Loucy (cell line): ENCODE data around the gene RPUSD1.

Experiments used
- H2AFZ ChIP-seq: fragments of 200-600 bp; sonication (generic); 2 replicates; pipeline ENCODE4 v1.6.0; 2016; ENCODE audit warnings: antibody characterized with exemption, mild to moderate bottlenecking, low read length, moderate library complexity
- H3F3A ChIP-seq: fragments of 200-600 bp; 2 replicates; pipeline ENCODE4 v1.6.0; 2016; ENCODE audit warnings: antibody characterized with exemption, low read depth, mild to moderate bottlenecking
- H3K27me3 ChIP-seq: fragments of 200-600 bp; sonication (generic); 2 replicates; pipeline ENCODE4 v1.6.1; 2014; ENCODE audit warnings: low read length, mild to moderate bottlenecking; ENCODE audit not compliant: insufficient read depth, poor library complexity, severe bottlenecking
- H3K36me3 ChIP-seq: fragments of 200-600 bp; sonication (generic); 2 replicates; pipeline ENCODE4 v1.6.1; 2016; ENCODE audit warnings: low read length; ENCODE audit not compliant: insufficient read depth
- H3K4me1 ChIP-seq: fragments of 200-600 bp; sonication (generic); 2 replicates; pipeline ENCODE4 v1.5.1; 2014; ENCODE audit warnings: low read length, mild to moderate bottlenecking; ENCODE audit not compliant: insufficient read depth, poor library complexity, severe bottlenecking
- H3K4me2 ChIP-seq: fragments of 200-600 bp; sonication (generic); 2 replicates; pipeline ENCODE4 v1.6.0; 2014; ENCODE audit warnings: antibody characterized with exemption, low read length, low read depth, mild to moderate bottlenecking; ENCODE audit not compliant: poor library complexity, severe bottlenecking
- H3K4me3 ChIP-seq: fragments of 200-600 bp; sonication (generic); 2 replicates; pipeline ENCODE4 v1.5.1; 2014; ENCODE audit warnings: low read length, mild to moderate bottlenecking, mixed read lengths; ENCODE audit not compliant: poor library complexity, severe bottlenecking
- H3K79me2 ChIP-seq: fragments of 200-600 bp; sonication (generic); 2 replicates; pipeline ENCODE4 v1.6.1; 2014; ENCODE audit warnings: low read length; ENCODE audit not compliant: insufficient read depth
- H3K9ac ChIP-seq: fragments of 200-600 bp; sonication (generic); 2 replicates; pipeline ENCODE4 v1.6.0; 2014; ENCODE audit warnings: mild to moderate bottlenecking, low read depth, low read length, moderate library complexity; ENCODE audit not compliant: poor library complexity, severe bottlenecking
- H3K9me2 ChIP-seq: fragments of 200-600 bp; sonication (generic); replicated peaks from 2 replicates; pipeline ENCODE4 v1.6.1; 2016; ENCODE audit warnings: low read depth, low read length, mixed read lengths
- H3K9me3 ChIP-seq: fragments of 200-600 bp; sonication (generic); 2 replicates; pipeline ENCODE4 v1.6.1; 2014; ENCODE audit warnings: mild to moderate bottlenecking, antibody characterized with exemption, low read length, low read depth; ENCODE audit not compliant: insufficient read depth
- H4K20me1 ChIP-seq: fragments of 200-600 bp; sonication (generic); 2 replicates; pipeline ENCODE4 v1.6.0; 2014; ENCODE audit warnings: antibody characterized with exemption, low read length, mild to moderate bottlenecking; ENCODE audit not compliant: insufficient read depth, poor library complexity, severe bottlenecking
- EZH2phosphoT487 ChIP-seq: fragments of 200-600 bp; IDR thresholded peaks from 2 replicates; pipeline ENCODE4 v1.6.1; 2018; ENCODE audit warnings: antibody characterized with exemption, mild to moderate bottlenecking, moderate library complexity, borderline replicate concordance
- TF ChIP-seq, protein P1 (sequence below): fragments of 200-600 bp; sonication (generic); conservative IDR thresholded peaks from 2 replicates; pipeline ENCODE4 v1.5.1; 2014; ENCODE audit warnings: mild to moderate bottlenecking, antibody characterized with exemption, low read length

RPUSD1 gene

DNA sequence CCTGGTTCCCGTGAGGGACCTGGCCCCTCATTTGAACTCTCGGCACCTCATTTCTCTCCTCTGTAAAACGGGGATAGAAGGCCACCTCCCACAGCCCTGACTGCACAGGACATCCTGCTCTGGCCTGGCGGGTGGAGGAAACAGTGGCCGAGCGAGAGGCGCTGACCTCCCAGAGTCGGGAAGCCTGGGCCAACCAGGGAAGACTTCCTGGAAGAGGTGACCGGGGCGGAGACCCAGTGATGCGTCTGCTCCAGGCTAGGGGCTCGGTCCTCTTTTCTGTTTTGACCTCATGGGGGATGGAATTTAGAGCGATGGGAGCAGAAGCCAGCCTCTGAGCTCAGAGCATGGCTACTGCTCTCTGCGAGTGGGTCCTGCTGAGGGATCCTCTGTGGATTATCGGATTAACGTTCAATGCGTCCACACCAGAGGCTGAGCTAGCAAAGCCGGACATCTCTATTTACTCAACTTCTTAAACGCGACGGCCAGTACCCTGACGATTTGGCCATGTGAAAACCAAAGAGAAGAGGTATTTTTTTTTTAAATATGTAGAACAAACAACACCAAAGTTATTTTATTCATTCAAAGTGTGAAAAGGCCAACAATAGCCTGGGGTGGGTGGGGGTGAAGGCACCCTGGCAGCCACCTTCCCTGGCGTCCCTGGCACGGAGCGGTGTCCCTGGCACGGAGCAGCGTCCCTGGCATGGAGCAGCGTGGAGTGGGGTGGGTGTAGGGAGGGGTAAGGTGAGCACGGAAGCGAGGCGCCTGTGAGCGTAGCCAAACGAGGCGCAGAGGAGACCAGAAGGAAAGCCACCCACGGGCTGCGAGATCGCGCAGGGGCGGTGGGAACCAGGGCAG, 36.8 kb downstream of the RPUSD1 start:
- H3K36me3 ChIP-seq: no peaks in the 10 kb centered on the region
- H3K4me2 ChIP-seq: no peak overlapping the region
- H3K4me1 ChIP-seq: no peaks in the 10 kb centered on the region
- no peak overlapping the region for H3K4me3 ChIP-seq
- no peak overlapping the region for H2AFZ ChIP-seq
- no peaks in the 10 kb centered on the region for H3K79me2 ChIP-seq
- no peak for TF ChIP-seq EZH2phosphoT487
- TF ChIP-seq, protein P1, sequence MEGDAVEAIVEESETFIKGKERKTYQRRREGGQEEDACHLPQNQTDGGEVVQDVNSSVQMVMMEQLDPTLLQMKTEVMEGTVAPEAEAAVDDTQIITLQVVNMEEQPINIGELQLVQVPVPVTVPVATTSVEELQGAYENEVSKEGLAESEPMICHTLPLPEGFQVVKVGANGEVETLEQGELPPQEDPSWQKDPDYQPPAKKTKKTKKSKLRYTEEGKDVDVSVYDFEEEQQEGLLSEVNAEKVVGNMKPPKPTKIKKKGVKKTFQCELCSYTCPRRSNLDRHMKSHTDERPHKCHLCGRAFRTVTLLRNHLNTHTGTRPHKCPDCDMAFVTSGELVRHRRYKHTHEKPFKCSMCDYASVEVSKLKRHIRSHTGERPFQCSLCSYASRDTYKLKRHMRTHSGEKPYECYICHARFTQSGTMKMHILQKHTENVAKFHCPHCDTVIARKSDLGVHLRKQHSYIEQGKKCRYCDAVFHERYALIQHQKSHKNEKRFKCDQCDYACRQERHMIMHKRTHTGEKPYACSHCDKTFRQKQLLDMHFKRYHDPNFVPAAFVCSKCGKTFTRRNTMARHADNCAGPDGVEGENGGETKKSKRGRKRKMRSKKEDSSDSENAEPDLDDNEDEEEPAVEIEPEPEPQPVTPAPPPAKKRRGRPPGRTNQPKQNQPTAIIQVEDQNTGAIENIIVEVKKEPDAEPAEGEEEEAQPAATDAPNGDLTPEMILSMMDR: no peak
- no peaks in the 10 kb centered on the region for H4K20me1 ChIP-seq
- H3K9ac ChIP-seq: no peak overlapping the region
- no peaks in the 10 kb centered on the region for H3K9me3 ChIP-seq
- no peaks in the 10 kb centered on the region for H3K9me2 ChIP-seq
- H3K27me3 ChIP-seq: no peaks in the 10 kb centered on the region
- H3F3A ChIP-seq: no peaks in the 10 kb centered on the region

DNA sequence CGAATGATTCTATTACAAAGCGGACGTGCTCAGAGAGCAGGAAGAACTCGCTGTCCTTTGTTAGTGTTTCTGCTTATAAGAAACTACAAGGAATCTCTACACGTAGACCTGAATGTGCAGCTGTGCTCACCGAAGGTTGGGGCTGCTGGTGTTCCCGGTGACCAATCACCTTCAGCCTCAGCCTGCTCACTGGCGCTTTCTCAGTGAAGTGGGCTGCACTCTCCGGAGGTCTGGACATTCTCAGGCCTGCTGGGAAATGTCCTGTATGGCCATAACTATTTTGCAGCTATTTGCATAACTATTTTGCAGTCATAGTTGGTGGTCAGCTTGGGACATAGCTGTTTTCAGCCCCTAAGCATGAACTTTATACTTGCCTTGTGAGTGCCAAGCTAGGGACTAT, 37.7 kb downstream of the RPUSD1 start:
- Histone ChIP-seq H3K4me1 (no peaks in the 10 kb centered on the region), H4K20me1 (no peaks in the 10 kb centered on the region), H3F3A (no peaks in the 10 kb centered on the region), H3K79me2 (no peaks in the 10 kb centered on the region), H3K9me2 (no peaks in the 10 kb centered on the region), H2AFZ (no peak overlapping the region), H3K4me2 (no peak overlapping the region), H3K9ac (no peak overlapping the region), H3K36me3 (no peaks in the 10 kb centered on the region), H3K9me3 (no peaks in the 10 kb centered on the region), H3K27me3 (no peaks in the 10 kb centered on the region), H3K4me3 (no peak overlapping the region)
- TF ChIP-seq, protein P1: no peak
- no peak for TF ChIP-seq EZH2phosphoT487

DNA sequence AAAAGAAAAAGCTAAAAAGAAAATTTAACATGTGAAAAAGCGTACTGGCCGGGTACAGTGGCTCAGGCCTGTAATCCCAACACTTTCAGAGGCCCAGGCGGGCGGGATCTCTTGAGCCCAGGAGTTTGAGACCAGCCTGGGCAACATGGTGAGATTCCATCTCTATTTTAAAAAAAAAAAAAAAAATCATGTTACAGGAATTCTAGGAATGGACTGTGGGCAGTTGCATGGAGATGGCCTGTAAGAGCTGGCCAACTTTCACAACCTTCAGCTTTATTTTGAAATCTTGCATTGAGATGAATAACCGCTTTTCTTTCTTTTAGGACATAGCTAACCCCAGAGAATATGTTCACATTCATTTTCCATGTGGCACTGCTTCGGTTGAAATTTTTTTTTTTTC, 39.2 kb downstream of the RPUSD1 start:
- Histone ChIP-seq H3K4me3 (no peak overlapping the region), H3F3A (no peaks in the 10 kb centered on the region), H3K79me2 (no peaks in the 10 kb centered on the region), H3K36me3 (no peaks in the 10 kb centered on the region), H3K4me2 (no peak overlapping the region), H2AFZ (no peak overlapping the region), H3K27me3 (no peaks in the 10 kb centered on the region), H3K4me1 (no peaks in the 10 kb centered on the region), H4K20me1 (no peaks in the 10 kb centered on the region), H3K9me2 (no peaks in the 10 kb centered on the region), H3K9me3 (no peaks in the 10 kb centered on the region), H3K9ac (no peak overlapping the region)
- TF ChIP-seq EZH2phosphoT487: no peak
- TF ChIP-seq, protein P1: no peak
